Stimulated activated CD4-positive, alpha-beta T cell treated with anti-CD3 and anti-CD28 coated beads, TNF-alpha, amount 100 ng/mL, for 24 hours (primary cell): Measurements from ENCODE around the gene TMEM17.

Experiments used
- DNase-seq, 3 experiments: peaks; one replicate each; pipeline ENCODE4 v3.0.0-alpha.2; 2020; ENCODE audit warnings: low read depth in 3 of 3

The TMEM17 gene

GRCh38 chr2:62511636-62512035, 5.6 kb upstream of the TMEM17 start:
- no peak for DNase-seq

- no peak for DNase-seq
Observed at GRCh38 chr2:62506421-62506750, 391 bp upstream of the TMEM17 start.

GRCh38 chr2:62505109-62505749, 766 bp downstream of the TMEM17 start:
- DNase-seq: no peak

- DNase-seq: no peak
Observed at GRCh38 chr2:62504657-62505056, 1.3 kb downstream of the TMEM17 start.

- DNase-seq: no peak
Observed at GRCh38 chr2:62501794-62502500, 4.0 kb downstream of the TMEM17 start.

- DNase-seq: no peak
Observed at GRCh38 chr2:62501069-62501468, 4.9 kb downstream of the TMEM17 start.

GRCh38 chr2:62499430-62500060, 6.5 kb downstream of the TMEM17 start:
- no peak for DNase-seq

- DNase-seq: no peak
Observed at GRCh38 chr2:62498739-62499138, 7.3 kb downstream of the TMEM17 start.

- no peak for DNase-seq
Observed at GRCh38 chr2:62495761-62496160, 10.2 kb downstream of the TMEM17 start.

GRCh38 chr2:62492048-62492447, 13.9 kb downstream of the TMEM17 start:
- DNase-seq: no peak

GRCh38 chr2:62489702-62490101, 16.3 kb downstream of the TMEM17 start:
- no peak for DNase-seq

GRCh38 chr2:62489162-62489561, 16.8 kb downstream of the TMEM17 start:
- DNase-seq: no peak

- no peak for DNase-seq
Observed at GRCh38 chr2:62486439-62486765, 19.6 kb downstream of the TMEM17 start.

GRCh38 chr2:62485761-62486438, 20.1 kb downstream of the TMEM17 start:
- DNase-seq: no peak

- no peak for DNase-seq
Observed at GRCh38 chr2:62482558-62483352, 23.2 kb downstream of the TMEM17 start.

- no peak for DNase-seq
Observed at GRCh38 chr2:62479917-62480316, 26.1 kb downstream of the TMEM17 start.

- DNase-seq: no peak
Observed at GRCh38 chr2:62478093-62478580, 27.9 kb downstream of the TMEM17 start.

- DNase-seq: no peak
Observed at GRCh38 chr2:62477573-62477972, 28.4 kb downstream of the TMEM17 start.

GRCh38 chr2:62475172-62476011, 30.6 kb downstream of the TMEM17 start:
- DNase-seq: no peak

GRCh38 chr2:62474176-62474575, 31.8 kb downstream of the TMEM17 start:
- no peak for DNase-seq

GRCh38 chr2:62473246-62473827, 32.7 kb downstream of the TMEM17 start:
- DNase-seq: no peak
